NCI-H1417 (cell line): ENCODE measurements around the gene TXLNB.

ENCODE experiments used
- DNase-seq, 3 experiments: peaks; one replicate each; lab custom pipeline; 2025; lab: John Stamatoyannopoulos, UW

TXLNB gene

GRCh38 chr6:139291813-139292619 is at the start of gene TXLNB:
TXLNB (minus strand) TSS chr6:139291998; CDS start chr6:139288899, 3,099 bp downstream.
- peak in 2 of 3 experiments; percentile 11 to 30 for DNase-seq

- DNase-seq, result no peak
These were observed 49.3 kb upstream of the TXLNB start for GRCh38 chr6:139341060-139341459.

GRCh38 chr6:139338795-139339194 is 47.0 kb upstream of the TXLNB start:
- DNase-seq, result no peak

- no peak for DNase-seq
These were observed 46.0 kb upstream of the TXLNB start for GRCh38 chr6:139337830-139338229.

- DNase-seq, result no peak
These were observed 45.2 kb upstream of the TXLNB start for GRCh38 chr6:139337001-139337400.

GRCh38 chr6:139336488-139336887 is 44.7 kb upstream of the TXLNB start:
- DNase-seq, result peak in 1 of 3 experiments; percentile 23

- DNase-seq, result no peak
These were observed 43.8 kb upstream of the TXLNB start for GRCh38 chr6:139335447-139336210.

GRCh38 chr6:139334806-139335446 is 43.1 kb upstream of the TXLNB start:
- no peak for DNase-seq

GRCh38 chr6:139330826-139331500 is 39.2 kb upstream of the TXLNB start:
- DNase-seq, result no peak

GRCh38 chr6:139330306-139330705 is 38.5 kb upstream of the TXLNB start:
- DNase-seq, result no peak

GRCh38 chr6:139329224-139329623 is 37.4 kb upstream of the TXLNB start:
- DNase-seq, result no peak

GRCh38 chr6:139327038-139327437 is 35.2 kb upstream of the TXLNB start:
- no peak for DNase-seq

GRCh38 chr6:139325686-139326085 is 33.9 kb upstream of the TXLNB start:
- peak in 2 of 3 experiments; percentile 13 to 58 for DNase-seq

- no peak for DNase-seq
These were observed 33.3 kb upstream of the TXLNB start for GRCh38 chr6:139325125-139325524.

GRCh38 chr6:139324301-139324555 is 32.4 kb upstream of the TXLNB start:
- no peak for DNase-seq

GRCh38 chr6:139323511-139324300 is 31.9 kb upstream of the TXLNB start:
- DNase-seq, result peak in 2 of 3 experiments; percentile 4 to 40

GRCh38 chr6:139320081-139320480 is 28.3 kb upstream of the TXLNB start:
- no peak for DNase-seq

GRCh38 chr6:139316622-139317317 is 25.0 kb upstream of the TXLNB start:
- DNase-seq, result no peak

GRCh38 chr6:139313784-139314545 is 22.2 kb upstream of the TXLNB start:
- DNase-seq, result no peak

GRCh38 chr6:139313229-139313628 is 21.4 kb upstream of the TXLNB start:
- no peak for DNase-seq
